ENCODE measurements around the gene MAGEA3.
"Not testable (repeated sequence)": the region's sequence is repeated elsewhere in the genome, so short reads cannot be mapped to it uniquely, and the experiment has no call there.

- not testable (repeated sequence) for TF ChIP-seq CTCF, EZH2 (IDR thresholded peaks at IDR 0.05)
Measured at GRCh38 chrX:152706500-152706899, 7.9 kb downstream of the MAGEA3 start.

All from neural progenitor cell (in vitro differentiated cells).